ENCODE data around the gene CNTROB.
A peak's percentile ranks its signal among the peaks of the same experiment; 100 is the strongest.

CNTROB gene, protein sequence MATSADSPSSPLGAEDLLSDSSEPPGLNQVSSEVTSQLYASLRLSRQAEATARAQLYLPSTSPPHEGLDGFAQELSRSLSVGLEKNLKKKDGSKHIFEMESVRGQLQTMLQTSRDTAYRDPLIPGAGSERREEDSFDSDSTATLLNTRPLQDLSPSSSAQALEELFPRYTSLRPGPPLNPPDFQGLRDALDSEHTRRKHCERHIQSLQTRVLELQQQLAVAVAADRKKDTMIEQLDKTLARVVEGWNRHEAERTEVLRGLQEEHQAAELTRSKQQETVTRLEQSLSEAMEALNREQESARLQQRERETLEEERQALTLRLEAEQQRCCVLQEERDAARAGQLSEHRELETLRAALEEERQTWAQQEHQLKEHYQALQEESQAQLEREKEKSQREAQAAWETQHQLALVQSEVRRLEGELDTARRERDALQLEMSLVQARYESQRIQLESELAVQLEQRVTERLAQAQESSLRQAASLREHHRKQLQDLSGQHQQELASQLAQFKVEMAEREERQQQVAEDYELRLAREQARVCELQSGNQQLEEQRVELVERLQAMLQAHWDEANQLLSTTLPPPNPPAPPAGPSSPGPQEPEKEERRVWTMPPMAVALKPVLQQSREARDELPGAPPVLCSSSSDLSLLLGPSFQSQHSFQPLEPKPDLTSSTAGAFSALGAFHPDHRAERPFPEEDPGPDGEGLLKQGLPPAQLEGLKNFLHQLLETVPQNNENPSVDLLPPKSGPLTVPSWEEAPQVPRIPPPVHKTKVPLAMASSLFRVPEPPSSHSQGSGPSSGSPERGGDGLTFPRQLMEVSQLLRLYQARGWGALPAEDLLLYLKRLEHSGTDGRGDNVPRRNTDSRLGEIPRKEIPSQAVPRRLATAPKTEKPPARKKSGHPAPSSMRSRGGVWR

DNA sequence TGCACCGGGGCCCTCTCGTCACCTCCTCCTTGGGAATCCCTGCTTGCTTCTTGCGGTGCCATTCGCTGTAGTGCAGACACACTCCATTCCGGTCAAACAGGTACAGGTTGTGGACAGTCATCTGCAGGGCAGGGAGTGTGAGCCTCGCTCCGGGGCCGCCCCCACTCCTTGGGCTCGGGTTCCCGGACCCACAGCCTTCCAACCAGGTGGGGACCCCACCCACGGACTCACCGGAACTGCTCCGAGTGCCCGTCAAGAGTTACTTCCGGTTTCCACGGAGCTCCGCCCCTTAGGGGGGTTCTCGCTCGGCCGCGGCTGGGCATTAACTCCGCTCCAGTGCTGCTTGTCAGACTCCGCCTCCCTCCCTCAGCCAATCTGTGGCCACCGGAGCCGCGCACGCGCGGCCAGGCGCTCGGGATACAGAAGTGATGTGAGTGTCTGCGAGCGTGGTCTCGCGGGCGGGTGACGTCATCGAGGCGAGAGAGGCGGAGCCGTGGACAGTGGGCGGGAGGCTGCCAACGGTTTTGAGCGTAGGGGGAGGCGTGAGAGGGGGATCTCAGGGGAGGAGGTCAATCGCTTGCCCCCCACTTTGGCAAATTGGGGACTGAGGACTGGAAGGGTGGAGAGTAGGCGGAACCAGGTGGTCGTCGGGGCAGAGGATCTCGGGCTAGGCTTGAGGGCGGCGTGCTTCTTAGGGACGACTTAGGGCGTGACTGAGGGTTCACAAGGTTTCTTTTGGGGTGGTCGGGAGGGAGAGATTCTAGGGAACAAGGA lies at the start of gene CNTROB, which contains the start of gene TRAPPC1:
TSS of gene CNTROB (plus strand) at position 498 of the 774 bp plus-strand sequence. CDS start 874 bp downstream, outside the sequence.
TSS of gene TRAPPC1 (minus strand) at position 238 of the 774 bp plus-strand sequence. CDS start at position 121, 117 bp downstream.
- peak; percentile 99 to 100 for DNase-seq (ENCODE audit: low read depth in 2 of 2)

DNA sequence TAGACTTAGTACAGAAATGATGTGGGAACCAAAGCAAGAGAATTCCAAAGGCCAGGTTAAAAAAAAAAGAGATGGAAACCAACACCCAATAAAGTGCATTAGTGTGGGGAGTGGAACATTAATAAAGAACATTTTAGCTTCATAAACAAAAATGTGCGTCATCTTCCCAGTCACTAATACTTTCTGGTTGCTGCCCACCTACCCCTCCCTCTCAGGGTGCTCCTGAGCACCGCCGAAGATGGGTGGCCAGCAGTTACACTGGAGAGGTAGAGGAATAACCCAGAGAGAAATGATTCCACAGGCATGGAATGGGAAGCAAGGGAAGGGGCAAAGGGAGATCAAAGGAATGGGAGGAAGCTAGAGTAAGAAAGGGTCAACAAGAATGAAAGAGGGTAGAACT lies 49.4 kb upstream of the CNTROB start:
- no peak for DNase-seq (ENCODE audit: low read depth in 2 of 2)

DNA sequence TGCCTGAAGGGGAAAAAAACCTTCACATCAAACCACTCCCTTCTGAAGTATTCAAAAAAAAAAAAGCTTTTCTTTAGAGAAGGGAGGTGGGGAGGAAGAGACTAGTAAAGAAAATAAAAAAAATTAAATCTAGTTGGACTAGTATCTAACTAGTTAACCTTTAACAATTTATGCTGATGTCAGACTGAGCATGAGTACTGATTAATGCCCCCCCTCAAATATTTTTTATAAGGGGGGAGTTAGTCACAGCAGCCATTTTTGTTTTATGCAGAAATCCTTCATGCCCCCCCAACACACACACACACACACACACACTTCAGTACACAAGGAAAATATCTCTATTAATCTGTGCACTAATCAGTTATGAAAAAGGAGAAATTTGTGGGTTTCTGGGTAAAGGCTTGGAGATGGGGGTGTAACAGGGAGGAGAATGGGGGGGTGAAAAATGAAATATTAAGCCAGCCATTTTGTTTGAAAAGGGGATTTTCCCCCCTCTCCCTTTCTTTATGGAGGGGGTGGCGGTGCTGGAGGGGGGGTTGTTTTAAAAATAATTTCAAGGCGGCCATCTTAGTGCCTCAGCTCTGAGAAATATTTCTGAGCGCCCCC lies 48.1 kb upstream of the CNTROB start:
- peak in 1 of 2 donors; percentile 10 for DNase-seq (ENCODE audit: low read depth in 2 of 2)

DNA sequence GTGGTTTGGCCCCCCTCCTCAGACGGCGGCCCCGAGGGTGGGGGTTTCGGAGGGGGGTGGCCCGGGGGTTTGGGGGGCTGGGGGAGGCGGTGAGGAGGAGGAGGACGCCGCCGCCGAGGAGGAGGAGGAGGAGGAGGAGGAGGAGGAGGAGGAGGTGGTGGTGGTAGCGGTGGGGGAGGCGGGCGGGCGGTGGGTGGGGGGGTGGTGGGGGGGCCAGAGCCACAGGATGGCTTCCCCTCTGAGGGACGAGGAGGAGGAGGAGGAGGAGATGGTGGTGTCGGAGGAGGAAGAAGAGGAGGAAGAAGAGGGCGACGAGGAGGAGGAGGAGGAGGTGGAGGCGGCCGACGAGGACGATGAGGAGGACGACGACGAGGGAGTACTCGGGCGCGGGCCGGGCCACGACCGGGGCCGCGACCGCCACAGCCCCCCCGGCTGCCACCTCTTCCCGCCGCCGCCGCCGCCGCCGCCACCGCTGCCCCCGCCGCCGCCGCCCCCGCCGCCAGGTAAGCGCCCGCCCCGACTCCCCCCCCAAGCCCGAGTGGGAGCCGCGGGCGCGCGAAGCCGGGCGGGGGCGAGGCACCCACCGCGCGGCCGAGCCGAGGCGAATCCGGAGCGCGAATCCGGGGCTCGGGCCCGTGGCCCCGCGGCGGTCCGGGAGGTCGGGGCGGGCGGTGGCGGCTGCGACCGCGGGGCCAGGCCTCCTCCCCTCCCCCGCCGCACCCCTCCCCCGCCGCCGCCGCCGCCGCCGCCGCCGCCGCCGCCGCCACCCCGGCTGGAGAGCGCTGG lies 47.2 kb upstream of the CNTROB start:
- peak in 1 of 2 donors; percentile 68 for DNase-seq (ENCODE audit: low read depth in 2 of 2)

DNA sequence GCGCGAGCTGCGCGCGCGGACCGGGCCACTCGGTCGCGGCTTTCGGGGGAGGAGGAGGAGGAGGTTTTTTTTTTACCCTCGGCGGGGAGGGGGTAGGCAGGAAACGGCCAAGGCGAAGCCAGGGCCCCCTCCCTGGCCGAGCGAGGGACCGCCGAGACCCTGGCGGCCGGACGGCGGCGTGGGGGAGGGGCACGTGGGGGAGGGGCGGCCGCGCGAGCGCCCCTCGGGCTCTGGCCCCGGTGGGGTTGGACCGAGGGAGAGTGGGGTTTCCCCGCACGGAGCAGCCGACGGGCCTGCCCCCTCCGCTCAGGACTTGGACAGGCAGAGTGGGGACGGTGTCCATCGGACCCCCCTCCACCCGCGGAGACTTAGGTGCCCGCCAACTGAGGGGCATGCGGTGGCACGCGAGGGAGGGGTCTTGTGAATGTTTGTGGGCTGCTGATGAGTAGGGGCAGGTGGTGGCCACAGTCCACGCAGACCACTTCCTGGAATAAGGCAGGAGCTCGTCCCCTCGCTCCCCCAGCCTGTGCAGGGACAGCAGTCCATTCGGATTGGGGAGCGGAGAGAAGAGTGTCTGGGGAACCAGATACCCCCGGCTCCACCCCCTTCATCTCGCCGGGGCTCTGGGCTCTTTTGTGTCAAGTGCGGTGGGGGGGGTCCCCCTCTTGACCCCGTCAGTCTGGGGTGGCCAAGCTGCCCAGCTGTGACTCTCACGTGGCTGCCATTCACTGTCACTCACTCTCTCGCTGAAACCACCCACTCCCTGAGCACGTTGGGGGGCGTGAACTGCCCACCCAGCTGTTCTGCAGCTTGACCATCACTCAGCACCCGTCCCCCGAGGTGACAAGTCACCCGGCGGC lies 46.4 kb upstream of the CNTROB start:
- peak in 1 of 2 donors; percentile 45 for DNase-seq (ENCODE audit: low read depth in 2 of 2)

DNA sequence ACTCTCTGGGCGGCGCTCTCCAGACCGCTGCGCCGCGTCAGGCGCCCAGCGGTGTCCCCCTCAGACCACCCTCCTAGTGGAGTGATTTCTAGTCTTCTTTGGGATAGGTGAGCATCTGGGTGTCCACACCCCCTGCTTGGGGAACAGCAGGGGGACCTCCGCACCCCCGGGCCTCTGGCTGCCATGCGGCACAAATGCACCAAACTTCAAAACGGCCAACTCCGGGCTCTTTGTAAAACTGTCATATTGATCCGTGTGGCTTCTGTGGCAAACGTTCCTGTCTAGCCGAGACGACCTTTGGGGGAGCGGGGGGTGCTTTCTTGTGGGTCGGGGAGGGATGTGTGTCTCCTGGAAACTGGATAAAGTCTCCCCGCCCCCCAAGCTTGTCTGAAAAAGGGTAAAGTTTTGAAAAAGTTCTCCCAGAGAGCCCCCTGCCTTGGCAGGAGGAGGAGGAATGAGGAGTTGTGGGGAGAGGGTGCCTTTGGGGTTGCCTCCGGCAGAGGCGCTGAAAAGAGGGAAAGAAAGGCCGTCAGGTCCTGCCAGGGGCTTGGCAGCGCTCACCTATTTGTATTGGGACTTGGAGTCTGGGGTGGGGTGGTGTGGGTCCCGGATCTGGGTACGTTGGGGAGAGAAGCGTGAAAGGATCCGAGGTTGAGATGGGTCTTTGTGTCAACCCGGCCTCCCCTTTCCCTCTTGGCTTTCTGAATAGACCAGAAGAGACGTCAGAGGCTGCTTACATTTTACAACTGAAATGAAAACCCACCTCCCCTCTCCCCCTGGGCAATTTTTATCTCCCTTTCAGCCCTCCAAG lies 45.6 kb upstream of the CNTROB start:
- peak in 1 of 2 donors; percentile 36 for DNase-seq (ENCODE audit: low read depth in 2 of 2)

DNA sequence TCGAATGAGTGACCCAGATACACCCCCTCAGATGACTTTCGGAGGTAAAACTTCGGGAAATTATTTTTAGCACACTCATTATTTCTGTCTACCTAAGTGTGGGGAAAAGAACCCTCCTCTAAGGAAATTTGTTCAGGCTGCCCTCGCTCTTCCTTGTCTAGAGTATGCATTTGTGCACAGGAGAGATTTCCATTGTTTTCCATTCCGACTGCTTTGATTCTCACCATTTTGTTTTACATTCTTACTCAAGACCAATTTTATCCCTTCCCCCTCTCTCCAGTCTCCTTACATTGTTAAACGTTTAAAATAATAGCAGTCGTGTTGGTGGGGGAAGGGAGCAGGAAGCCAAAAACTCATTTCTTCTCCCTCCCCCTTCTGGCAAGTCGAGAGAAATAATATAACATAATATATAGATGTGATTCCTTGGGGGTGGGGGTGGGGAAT lies 44.9 kb upstream of the CNTROB start:
- DNase-seq (ENCODE audit: low read depth in 2 of 2): no peak

DNA sequence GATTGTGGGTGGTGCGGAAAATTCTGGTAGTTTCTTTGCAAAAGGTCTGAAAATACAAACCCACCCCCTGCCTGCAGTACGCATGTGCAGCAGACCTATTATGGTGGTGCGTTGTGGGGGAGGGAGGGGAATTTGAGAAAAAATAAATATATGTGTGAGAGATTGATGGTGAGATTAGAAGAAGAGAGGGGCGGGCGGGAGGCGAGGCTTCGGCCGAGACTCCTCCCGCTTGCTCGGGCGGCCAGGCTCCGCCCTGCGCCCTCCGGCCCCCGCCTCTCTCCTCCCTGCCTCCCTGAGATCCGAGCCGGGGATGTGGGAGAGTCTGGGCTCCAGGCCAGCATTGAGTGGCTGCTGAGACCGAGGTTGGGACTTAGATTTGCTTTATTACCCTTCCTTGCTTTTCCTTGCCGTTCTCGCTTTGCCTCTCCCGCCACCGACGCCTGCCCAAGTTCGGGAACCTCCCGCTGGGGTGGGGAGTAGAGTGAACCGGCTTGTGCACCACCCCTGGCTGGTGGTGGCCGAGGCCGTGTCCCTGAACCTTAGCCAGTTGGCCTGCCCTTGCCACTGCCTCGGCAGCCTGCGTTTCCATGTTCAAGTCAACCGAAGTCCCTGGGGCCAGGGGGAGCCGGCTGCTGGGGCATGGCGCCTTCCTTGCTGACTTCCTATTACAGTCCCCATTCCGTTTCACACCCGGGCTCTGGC lies 44.4 kb upstream of the CNTROB start:
- peak; percentile 85 to 94 for DNase-seq (ENCODE audit: low read depth in 2 of 2)

DNA sequence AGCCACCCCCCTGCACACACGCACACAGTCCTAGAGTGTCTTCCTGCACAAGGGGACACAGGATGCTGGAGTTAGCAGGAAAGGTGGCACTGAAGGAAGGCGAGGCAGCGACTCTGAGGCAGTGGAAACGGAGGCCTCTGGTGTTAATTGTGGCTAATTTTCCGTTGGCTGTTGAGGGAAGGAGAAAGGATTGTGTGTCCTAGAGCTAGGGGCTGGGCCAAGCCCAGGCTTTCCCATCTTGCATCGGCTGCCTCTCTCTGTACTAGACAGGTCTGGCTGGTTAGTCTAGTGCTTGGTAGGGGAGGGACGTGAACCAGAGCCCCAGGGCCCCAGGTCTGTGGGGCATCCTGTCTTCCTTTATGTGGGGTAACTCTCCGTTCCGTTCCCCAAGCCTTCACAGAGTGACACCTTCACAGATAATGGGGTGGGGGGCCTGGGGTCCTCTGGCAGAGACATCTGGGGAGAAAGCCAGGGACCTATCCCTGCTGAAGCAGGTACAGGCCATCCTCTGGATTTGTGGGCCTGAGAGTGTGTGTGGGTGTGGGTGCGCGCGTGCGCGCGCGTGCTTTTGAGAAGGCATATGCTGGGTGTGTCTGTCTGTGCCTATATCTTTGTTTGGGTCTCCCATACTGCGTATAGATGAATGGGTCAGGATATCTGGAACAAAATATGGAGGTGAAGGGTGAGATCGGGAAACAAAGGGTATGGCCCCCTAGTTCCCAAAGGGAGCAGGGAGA lies 43.7 kb upstream of the CNTROB start, which contains the start of gene CHD3:
TSS of gene CHD3 (plus strand) at position 606 of the 737 bp plus-strand sequence. CDS start 212 bp downstream, outside the sequence.
- DNase-seq (ENCODE audit: low read depth in 2 of 2): peak in 1 of 2 donors; percentile 19

DNA sequence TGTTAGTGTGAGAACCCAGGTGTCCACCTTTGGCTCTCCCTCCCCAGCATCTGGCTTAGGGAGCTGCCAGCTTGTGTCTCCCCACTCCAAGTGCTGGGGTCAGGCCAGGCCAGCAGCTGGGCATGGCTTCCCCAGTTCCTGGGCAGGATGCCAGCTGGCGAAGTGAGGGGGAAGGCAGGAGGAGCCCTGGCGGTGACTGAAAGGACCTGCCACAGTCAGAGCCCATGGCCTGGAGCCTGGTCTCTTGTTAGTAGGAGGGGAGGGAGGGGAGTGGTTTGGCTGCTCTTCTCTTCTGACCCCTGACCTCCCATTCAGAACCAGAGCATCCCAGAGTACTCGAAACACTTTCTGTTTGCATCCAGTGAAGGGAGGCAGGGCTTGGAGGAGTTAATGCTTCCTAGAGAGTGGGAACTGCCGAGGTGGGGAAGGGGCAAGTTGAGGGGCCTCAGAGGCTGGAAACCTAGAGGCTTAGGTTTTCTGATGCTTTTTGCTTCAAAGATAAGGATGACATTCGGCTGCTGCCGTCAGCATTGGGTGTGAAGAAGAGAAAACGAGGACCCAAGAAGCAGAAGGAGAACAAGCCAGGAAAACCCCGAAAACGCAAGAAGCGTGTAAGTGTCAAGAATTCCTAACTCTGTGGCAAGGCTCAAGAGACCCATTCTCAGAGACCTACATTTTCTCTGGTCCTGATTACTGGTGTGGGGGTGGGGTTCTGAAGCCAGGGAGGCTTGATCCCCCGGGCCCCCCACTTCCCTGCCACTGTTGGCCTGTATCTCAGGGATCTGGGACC lies 42.6 kb upstream of the CNTROB start:
- DNase-seq (ENCODE audit: low read depth in 2 of 2): no peak

DNA sequence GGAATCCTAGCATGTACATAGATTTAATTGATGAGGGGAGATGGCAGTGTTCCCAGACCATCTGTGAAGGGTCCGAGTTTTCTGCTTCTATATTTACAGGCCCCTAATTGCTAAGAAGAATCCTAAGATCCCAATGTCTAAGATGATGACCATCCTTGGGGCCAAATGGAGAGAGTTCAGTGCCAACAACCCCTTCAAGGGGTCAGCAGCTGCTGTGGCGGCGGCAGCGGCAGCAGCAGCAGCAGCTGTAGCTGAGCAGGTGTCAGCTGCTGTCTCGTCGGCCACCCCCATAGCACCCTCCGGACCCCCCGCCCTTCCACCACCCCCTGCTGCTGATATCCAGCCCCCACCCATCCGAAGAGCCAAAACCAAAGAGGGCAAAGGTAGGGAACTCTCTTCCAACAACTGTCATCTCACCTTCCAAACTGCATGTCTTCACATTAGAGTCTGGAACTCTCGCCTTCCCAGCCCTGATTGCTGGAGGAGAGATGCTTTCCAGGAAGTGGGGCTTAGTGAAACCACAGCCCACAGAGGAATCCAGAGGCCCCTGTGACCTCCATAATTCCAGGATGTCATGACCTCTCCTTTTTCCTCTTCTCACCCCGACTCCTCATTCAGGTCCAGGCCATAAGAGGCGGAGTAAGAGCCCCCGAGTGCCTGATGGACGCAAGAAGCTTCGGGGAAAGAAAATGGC lies 38.7 kb upstream of the CNTROB start:
- DNase-seq (ENCODE audit: low read depth in 2 of 2): no peak

DNA sequence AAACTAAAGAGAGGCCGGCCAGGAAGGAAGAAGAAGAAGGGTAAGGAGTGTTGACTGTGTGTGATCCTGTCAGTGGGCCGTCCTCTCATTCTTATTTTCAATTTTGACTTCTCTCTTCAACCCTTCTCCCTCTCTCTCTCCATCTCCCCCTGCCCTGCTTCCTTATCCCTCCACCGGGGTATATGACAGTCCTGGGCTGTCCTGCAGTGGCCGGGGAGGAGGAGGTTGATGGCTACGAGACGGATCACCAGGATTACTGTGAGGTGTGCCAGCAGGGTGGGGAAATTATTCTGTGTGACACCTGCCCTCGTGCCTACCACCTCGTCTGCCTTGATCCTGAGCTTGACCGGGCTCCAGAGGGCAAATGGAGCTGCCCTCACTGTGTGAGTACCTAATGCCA lies 37.8 kb upstream of the CNTROB start:
- no peak for DNase-seq (ENCODE audit: low read depth in 2 of 2)

DNA sequence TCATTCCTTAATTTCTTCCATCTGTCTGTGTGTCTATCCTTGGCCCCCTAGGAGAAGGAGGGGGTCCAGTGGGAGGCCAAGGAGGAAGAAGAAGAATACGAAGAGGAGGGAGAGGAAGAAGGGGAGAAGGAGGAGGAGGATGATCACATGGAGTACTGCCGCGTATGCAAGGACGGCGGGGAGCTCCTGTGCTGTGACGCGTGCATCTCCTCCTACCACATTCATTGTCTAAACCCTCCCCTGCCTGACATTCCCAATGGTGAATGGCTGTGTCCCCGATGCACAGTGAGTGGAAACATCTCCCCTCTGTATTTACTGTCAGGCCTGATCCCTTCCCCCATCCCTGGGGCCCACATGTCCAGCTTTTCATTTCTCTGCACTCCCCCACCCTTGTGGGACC lies 37.1 kb upstream of the CNTROB start:
- no peak for DNase-seq (ENCODE audit: low read depth in 2 of 2)

DNA sequence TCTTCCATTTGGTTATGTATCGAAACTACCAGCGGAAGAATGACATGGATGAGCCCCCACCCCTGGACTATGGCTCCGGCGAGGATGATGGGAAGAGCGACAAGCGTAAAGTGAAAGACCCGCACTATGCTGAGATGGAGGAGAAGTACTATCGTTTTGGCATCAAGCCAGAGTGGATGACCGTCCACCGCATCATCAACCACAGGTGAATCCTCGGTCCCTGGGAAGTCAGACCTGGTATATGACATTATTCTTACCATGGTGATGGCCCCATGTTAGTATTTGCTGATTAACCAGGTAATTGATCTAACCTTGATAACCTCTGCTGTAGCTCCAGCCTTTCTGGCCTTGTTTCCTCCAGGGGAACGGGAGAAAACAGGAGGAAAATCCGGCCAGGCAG lies 34.9 kb upstream of the CNTROB start:
- DNase-seq (ENCODE audit: low read depth in 2 of 2): no peak

DNA sequence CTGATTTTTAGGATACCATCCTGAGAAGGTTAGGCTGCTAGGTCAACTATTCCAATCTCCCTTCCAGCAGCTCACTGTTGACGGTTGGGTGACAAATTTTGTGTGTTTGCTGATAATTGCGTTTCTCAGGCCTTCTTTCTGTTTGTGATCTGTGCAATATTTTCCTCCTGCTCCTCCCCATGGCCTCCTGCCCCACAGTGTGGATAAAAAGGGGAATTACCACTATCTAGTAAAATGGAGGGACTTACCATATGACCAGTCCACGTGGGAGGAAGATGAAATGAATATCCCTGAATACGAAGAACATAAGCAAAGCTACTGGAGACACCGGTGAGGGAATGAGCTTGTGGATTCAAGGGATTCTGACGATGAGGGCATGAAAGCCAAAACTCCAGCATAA lies 34.2 kb upstream of the CNTROB start:
- no peak for DNase-seq (ENCODE audit: low read depth in 2 of 2)
